ENCODE results near the gene RAB3C.
A peak's percentile ranks its signal among the peaks of the same experiment; 100 is the strongest.

RAB3C gene

DNA sequence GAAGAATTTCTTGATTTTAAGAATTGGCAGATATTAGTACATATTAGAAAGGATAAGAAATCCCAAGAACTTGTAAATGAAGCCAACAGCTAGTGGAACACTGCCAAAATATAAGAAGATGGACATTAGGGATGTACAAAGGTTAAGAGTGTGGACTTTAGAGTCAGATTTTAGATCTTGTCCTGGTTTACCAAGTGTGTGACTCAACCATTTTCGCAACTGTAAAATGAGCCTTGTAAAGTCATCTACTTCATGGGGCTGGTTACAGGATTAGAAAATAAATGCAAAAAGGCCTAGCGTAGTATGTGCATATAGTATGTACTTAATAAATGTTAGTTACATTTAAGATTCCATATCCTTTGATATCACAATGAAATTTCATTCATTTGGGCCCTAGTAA lies 260.0 kb downstream of the RAB3C start:
- no peak for DNase-seq

DNA sequence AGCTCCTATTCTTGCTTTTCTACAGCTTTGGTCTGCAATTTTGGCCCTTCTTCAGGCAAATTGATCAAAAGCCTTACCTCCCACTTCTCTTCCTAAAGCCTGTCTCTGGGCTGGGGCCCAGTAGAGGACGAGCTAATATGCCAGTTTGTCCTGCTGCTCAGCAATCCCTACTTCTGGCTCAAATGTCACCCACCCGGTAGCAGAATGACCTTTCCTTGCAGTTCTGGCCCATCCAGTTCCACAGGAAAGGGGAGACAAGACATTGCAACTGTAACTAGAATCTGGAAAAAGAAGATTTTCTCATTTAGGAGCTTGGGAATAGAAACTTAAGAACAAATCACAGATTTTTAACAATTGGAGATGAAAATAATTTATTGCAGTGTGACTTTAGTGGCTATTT lies 261.5 kb downstream of the RAB3C start:
- no peak for DNase-seq

DNA sequence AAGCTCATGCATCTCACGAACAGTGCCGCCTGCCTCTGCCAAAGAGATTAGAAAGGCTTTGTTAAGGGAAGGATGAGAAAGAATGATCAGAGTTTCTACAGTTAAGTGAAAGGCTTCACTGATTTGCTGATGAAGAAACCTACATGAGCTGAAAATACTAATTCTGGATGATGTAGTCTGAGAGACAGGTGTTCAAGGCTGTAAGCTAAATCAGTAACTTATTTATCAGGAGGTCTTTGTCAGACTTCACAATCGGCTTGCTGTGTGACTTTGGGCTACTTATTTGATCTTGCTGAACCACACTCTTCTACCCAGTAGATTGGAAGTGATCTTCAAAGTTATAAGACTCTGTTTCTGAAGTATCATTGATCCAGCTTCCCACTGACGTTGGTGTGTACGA lies 264.2 kb downstream of the RAB3C start:
- DNase-seq = no peak

DNA sequence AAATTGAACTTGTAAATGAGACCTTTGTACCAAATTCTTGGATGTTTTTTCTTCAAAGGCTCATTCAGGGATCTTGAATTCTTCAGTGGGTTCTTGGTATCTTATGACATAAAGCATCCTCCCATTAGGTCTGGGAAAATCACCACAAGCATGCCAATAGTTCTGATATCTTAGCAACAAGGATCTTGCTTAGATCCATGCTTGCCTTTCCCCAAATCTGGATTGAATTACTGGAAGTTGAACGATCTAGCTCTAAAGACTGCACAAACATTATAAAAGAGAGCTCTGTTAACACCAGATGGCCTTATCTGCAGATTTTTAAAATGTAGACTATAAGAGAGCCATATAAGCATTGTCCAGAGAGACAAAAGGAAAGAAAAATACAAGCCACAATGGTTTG lies 266.3 kb downstream of the RAB3C start:
- DNase-seq = no peak

DNA sequence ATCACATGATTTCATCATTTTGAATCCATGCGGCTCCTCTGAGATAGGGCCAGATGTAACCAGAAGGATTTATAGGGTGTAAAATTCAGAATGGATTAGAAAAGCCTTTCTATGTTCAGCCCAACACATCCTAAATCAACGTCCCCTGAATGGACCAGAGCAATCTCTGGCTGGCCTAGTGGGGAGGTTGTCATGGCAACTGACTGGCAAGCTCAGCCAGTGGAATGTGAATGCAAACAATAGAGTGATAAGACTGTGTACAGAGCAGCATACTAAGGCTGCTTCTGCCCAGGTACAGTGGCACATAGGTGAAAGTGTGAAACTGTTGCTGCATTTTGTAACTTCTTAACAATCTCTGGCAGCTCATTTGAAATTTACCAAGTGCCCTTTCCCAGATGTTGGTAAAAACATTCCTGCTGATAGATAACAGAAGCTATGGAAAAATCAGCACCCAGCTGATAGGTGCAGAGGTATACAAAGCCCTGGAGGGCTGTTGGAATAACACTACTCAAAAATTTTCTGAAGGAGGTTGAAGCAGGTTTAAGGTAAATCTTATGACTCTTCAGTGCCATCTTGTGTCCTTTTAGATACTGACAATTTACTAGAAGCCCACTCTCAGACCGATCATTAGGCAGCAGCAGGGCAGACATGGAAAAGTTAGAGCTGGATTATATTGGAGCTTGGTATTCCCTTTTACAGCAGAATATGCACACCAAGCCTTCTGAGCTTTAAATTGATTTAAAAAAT lies 267.2 kb downstream of the RAB3C start:
- DNase-seq = peak; percentile 21

DNA sequence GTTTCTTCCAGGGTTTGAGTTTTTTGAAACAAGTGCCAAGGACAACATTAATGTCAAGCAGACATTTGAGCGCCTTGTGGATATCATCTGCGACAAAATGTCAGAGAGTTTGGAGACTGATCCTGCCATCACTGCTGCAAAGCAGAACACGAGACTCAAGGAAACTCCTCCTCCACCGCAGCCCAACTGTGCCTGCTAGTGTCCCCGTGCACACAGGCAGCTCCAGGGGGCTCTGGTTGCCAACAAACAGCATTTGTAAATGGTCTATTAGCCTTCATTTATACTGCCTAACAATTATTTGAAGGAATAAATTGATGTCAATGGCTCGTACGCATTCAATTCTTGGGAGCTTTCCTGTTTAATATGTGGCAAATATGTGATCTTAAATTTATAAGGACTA lies 268.3 kb downstream of the RAB3C start:
- DNase-seq = no peak

DNA sequence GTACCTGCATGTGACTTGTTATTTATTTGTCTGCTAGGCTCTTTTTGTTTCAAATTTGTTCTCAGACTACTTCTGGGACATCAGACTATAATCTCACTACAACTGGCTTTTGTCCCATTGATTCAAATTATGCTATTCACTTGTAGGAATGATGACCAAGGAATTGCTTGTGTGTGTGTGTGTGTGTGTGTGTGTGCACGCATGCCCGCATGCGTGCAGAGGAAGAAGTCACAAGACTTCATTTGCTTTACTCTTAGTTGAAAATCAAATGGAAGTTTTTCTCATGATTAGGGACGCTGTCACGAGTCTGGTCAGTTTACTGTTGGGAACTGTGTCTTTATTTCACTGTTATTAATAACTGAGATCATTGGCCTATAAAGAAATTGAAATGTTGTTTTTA lies 268.7 kb downstream of the RAB3C start:
- no peak for DNase-seq

DNA sequence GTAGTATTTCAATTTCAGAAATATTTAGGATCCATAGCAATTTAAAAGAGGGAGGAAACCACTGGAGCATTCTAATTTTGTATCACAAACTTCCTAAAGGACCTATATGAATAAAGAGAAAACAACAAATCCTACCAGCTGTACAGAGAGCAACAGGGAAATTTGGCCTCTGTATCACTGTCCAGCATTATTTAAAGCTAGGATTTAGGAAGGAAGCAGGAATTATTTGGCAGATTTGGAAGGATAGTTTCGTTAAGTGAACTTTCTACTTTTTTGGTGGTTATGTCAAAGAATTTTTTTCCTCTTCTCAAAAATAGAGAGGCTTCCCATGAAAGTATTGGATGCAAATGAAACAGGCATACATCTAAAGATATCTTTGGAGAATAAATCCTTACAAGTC lies 269.7 kb downstream of the RAB3C start:
- no peak for DNase-seq

DNA sequence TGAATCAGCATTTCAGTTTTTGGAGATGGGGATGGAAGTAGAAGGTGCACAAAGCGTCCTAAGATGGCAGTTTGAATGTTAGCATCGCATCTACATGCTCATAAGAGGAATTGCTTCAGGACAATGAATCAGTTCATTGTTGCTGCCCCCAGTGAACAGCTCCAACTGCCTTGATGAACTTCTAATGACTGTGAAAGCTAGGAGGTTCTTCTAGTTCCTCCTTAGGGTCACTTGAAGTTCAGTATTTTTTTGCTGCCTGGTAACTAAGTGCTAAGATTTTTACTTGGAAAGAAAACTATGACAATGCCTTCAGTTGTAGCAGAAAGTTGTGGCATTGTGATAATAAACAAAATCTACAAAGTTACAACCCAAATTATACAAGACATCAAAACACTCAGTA lies 271.6 kb downstream of the RAB3C start:
- no peak for DNase-seq

DNA sequence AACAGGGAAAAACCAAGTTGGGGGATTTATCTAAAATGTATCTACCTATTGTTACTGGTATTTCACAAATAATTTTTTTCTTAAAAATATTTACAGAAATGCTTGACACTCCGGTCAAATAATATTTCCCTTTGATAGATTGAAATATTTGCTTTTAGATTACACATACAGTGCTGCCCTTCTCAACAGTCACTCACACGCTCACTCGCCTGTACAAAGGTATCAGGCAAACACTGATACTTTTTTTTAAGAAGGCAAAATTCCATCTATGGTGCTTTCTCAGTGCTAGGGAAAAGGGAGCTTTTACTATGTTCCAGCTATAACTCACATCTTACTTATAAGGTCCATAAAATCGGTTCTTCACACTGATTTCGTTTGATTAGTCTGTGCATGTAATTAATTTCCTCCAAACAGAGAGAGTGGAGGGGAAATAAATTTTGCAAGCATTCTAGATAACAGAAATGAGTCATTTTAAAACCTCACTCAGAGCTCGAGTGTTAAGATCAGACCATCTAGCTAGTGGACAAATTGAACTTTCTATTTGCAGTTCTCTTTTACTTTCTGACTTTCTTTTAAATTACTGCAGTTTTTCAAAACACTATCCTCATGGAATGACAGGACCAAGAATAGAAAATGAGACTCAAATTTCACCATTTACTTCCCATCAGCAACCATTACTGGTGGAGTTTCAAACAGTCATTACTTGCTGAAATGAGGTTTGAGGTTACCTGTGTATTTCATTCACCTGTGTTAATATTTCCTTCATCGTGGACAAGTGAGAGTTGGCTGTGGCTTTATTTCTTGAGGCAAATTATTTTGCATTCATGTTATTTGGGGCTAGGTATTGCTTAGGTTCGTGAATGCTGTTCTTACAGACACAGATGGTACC lies 273.2 kb downstream of the RAB3C start:
- no peak for DNase-seq

DNA sequence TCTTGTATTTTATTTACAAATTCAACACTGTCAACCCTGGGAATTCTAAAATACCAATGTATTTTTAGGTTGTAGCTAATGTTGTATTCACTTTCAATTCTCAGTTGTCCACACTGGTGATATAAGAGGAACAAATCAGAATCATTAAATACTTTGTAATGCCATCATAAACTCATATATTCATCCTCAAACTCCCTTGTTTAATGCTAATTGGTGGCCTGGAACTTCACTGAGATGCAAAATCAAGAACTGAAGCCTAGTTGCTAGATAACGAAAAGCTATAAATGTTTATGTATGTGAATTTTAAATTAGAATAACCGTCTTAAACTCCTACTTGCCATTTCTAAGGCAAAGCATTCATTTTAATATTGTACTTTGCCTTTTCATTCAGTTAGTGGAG lies 274.7 kb downstream of the RAB3C start:
- no peak for DNase-seq

DNA sequence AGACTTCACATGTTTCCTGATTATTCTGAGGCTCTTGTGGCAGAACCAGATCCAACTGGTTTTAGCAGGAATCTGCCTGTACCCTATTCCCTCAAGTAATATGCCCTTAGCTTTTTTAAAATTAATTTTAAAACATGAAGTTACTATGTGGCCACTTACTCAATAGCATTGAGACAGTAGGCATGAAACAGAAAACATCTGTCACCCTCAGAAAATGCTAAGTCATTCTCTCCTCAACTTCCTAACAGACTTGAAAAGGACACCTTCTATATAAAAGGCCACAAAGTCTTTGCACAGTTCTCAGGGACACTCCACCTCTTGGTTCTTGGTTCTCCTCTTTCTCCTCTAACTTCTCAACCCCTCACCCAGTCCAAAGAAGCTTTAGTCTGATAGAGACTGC lies 277.8 kb downstream of the RAB3C start:
- no peak for DNase-seq

DNA sequence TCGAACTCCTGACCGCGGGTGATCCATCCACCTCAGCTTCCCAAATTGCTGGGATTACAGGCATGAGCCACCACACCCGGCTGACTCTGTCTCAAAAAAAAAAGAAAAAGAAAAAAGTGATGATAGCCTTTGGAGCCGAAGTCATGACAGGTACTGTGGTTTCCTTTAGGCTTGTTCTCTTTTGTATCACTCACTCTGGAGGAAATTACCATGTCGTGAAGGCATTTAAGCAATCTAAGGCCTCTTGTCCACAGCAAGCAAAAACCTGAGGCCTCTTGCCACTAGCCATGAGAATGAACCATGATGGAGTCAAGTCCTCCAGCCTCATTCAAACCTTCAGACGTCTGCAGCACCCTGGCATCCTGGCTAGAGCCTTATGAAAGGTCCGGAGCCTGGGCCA lies 286.1 kb downstream of the RAB3C start:
- no peak for DNase-seq

DNA sequence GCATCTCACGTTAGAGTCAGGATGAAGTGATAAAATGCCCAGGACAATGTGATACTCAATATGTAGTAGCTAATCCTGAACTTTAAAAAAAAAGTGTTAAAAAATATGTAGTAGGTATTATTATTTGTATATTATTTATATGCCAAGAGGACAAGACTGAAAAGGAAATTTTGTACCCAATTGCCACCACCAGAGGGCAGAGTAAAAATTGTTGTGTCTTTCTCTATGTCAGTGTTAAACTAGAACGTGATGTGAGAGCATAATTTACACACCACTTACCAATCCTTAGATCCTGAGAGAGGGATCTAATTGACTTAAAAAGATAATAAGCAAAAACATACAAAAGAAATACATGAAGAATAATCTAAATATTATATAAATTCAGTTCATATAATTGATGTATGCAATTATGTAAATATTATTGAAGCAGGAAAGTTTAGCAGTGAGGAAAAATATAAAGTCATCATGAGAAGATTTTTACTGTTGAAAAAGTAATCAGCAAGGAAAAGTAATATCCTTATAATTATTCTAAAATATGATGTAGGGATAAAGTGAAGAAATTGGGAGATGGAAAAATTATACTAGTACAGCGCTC lies 288.9 kb downstream of the RAB3C start:
- peak; percentile 4 for DNase-seq

DNA sequence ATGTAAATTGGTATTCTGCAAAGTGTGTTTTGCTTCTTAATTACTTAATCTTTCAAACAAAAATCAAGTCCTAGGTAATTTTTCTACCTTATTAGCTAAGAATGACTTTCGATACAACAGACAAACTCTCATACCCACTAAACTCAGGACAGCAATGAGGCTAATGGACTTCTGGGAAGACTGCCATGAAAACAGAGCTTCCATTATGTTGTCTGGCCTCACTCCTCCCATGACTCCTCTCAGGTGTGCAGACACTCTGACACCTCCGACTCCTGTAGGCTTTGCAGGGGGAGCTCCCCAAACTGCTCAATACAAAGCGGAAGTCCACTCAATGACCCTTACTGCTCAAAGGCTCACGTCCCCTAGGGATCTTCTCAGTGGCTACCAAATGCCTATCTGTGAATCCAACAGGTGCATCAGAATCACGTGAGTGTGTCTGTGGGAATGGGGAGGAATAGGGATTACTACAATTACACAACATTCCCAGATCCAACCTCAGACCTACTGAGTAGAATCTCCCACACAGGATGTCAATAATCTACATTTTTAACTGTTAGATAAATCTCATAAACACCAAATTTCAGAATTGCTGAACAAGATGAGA lies 289.9 kb downstream of the RAB3C start:
- DNase-seq = peak; percentile 76

DNA sequence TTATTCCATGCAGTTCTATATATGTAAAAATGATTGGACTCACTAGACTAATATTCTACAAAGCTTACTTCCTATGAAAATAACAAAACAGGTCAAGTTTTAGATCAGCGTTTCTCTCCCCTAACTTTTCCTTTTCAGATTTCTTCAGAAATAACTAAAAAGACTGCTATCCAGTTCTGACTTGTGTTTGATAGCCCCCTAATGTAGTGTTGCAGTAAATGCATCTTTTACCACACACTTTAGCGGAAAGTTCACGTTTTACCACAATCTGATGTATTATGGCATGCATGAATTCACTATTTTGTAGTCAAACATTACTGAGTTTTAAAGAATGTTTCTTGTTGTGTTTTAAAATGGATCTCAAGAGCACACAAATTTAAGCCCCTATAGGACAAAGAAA lies 292.7 kb downstream of the RAB3C start:
- DNase-seq = no peak

DNA sequence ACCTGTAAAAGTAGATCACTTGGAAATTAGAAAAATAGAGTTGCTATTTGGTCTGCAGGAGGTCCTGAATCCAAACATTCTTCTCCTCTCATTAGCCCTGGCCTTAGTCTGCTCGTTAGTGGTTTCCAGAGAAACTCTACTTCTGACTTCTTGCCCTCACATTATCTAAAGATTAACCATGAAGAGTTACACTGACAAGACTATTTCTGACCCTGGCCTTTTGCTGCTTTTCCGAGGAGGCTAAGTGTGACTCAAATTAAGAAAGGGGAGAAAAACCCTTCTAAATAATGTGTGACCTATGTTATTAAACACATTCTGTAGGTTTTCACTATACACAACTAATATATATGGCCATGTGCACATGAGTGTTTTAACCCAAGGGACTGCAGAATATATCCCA lies 302.4 kb downstream of the RAB3C start:
- DNase-seq = no peak

DNA sequence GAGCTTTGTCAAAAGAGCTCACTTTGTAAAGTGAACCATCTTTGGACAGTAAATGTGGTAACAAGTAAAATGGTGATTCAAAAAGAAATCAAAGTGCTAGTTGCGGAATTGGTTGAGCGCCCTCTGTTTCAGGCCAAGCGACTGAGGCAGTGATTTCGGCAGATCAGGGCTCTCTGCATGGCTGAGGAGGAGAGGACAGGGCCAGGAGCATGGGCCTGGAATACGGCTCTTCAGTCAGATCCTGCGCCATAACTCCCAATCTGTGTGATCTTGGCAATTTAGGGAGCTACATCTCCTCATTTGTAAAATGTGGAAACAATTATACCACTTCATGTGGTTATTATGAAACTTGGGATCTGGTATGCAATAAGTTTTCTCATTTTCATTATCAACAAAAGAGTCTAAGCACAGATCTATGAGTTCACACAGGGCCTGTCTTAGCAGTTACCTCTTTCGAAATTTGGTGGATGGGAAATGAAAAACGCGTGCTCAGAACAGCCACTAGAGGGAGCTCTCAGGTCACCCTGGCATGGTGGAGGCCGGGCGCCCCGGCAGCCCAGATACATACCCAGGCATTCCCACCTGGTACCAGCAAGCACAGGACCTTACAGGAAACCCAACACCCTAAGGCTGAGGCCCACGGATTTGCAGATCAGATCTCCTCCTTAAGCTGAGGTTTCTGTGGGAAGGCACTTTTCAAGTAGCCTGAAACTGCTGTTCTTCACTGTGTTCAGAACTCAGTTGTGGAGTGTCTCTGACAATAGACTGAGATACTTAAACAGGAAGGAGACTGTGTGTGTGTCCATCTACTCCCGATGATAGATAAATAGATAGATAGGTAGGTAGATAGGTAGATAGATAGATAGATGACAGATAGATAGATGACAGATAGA lies 303.7 kb downstream of the RAB3C start:
- DNase-seq = peak; percentile 9

DNA sequence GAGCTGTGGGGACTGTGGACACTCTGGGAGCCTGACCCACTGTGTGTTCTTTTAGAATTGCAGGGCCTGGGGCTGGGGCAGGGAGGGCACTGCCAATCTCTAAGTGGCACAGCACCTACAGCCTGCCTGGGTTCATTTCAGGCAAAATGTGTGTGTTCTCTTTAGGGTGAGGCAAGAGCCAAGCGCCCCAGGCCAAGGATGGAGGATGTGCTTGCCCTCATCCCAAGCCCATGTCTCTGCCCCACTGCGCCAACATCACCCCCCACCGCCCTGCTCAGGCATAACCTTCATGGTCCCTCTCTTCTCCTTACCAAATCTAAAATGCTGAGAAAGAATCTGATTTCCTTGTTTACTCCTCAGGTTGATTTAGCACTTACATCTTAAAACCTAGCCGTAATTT lies 304.4 kb downstream of the RAB3C start:
- DNase-seq = no peak

DNA sequence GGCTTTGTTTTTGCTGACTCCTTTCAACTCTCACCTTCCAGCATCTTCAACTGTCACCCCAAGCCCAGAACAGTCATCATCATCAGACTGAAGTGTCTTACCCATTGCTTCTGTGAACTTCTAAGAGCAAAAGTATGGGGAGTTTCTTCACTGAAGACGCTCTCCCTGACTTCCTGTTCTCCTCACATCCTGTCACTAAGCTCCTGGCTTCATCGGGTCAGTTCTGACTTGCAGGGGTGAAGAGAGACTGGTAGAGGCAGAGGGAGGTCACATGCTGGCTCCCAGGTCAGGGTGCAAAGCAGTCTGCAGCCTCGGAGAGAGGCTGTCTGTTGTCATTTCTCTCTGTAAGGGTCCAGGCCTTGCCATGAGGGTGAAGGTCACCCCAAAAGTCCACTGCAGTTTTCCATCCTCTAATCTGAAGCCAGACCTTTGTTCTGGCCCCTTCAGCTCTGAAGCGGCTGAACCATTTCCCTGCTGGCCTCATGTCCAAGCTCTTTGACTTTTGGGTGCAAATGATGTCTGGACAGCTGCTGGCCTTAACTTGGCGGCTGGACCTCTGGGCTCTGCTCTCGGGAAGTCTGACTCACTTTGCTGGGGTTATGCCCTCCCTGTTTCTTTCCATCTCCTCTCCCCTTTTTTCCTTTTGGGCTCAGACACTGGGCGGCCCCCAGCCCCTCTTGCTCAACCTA lies 305.0 kb downstream of the RAB3C start:
- no peak for DNase-seq

DNA sequence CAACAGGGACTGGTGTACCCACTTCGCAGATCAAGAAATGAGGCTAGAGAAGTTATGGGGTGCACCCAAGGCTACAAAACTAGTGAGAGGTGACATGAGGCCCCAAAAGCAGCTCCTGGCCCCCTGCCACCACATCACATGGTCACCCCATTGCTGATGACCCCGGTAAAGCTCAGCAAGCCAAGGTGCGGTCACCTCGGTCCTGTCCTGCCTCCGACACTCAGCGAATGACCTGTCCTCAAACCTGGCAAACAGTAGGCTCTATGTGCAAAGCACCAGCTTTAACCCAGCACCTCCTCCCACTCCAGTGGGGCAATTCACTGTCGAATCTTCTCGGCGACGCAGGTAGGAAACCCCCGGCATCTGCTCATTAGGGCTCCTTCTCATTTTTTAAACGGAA lies 307.4 kb downstream of the RAB3C start:
- DNase-seq = no peak

DNA sequence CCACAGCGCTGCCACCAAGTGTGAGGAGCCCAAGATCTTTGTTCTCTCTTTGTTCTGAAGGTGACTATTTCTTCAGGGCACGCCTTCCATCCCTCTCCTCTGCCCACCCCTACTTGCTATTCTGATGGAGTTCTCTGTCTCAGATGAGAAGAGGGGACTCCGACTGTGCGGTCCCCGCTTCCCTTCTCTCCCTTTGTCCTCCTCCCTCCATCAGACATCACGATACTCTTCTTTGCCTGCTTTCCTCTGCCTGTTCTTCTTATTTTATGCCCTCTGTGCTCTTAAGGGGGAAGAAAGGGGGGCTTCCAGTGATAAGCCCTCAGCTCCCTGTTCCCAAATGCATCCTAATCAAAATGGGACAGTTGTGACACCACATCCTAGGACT lies 307.8 kb downstream of the RAB3C start:
- no peak for DNase-seq

Data from NCI-H1092 (cell line).